HEK293 (cell line): ENCODE results near the gene DAP.

ENCODE experiments used
- CTCF ChIP-seq: fragments of 450-650 bp; formaldehyde crosslinking; IDR thresholded peaks from 2 replicates; pipeline ENCODE4 v1.5.1; 2016; ENCODE audit warnings: missing biosample characterization, missing genetic modification characterization
- ZNF10 ChIP-seq: fragments of 450-650 bp; formaldehyde crosslinking; IDR thresholded peaks from 2 replicates; pipeline ENCODE4 v1.5.1; 2017; ENCODE audit warnings: missing biosample characterization, missing genetic modification characterization
- ZNF354C ChIP-seq: fragments of 450-650 bp; formaldehyde crosslinking; IDR thresholded peaks from 2 replicates; pipeline ENCODE4 v1.5.1; 2016; ENCODE audit warnings: missing biosample characterization, missing genetic modification characterization, low read depth, borderline replicate concordance
- ZNF670 ChIP-seq: fragments of 450-650 bp; formaldehyde crosslinking; IDR thresholded peaks from 2 replicates; pipeline ENCODE4 v1.5.1; 2016; ENCODE audit warnings: missing biosample characterization, missing genetic modification characterization, low read depth

- TF ChIP-seq CTCF (no peak), ZNF354C (no peak), ZNF670 (no peak), ZNF10 (tag by site-specific recombination) (no peak)
Measured at GRCh38 chr5:10665799-10666198, 95.2 kb downstream of the DAP start.
